AG04449 (cell line): ENCODE measurements around the gene KHNYN.

Experiments
- CTCF ChIA-PET: fragments of 350-600 bp; formaldehyde crosslinking; extraction: SDS; loops from one replicate; lab custom pipeline; 2021; ENCODE audit warnings: antibody characterized with exemption; lab: Yijun Ruan, JAX
- POLR2A ChIA-PET: fragments of 400-600, 350-600 bp; formaldehyde crosslinking; extraction: SDS; loops from one replicate; lab custom pipeline; 2020; ENCODE audit warnings: antibody characterized with exemption, inconsistent platforms; lab: Yijun Ruan, JAX
- DNase-seq: peaks from one replicate; pipeline ENCODE4 v3.0.0-alpha.2; 2010; ENCODE audit warnings: low read depth, low spot score
- H3K4me3 ChIP-seq: 2 replicates; pipeline ENCODE4 v1.5.1; 2011; ENCODE audit warnings: low read depth, mild to moderate bottlenecking, control low read depth, low read length
- TF ChIP-seq, protein P1 (sequence below): IDR thresholded peaks from one replicate; pipeline ENCODE4 v1.5.1; 2011; ENCODE audit warnings: mild to moderate bottlenecking, moderate library complexity, low read length, control low read depth, inconsistent platforms; ENCODE audit not compliant: insufficient read depth; ENCODE audit errors: missing control alignments

KHNYN gene

DNA sequence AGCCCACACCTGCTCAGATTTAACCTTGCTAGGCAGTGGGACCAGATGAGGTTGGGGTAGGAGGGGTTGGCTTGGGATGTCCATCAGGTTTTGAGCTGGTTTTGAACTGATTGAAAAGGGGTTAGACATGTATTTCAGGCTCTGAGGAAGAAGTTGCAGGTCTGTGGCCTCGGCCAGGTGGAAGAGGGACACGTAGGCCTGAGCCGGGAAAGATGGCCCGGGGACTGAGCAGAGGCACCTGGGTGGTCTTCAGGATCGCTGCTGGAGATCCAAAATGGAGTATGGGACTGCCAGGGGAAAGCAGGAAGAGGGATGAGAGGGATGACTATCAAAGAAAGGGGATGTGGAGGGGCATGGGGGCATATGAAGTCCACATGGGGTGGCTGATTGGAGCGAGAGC, 23.3 kb upstream of the KHNYN start:
- POLR2A ChIA-PET = no interaction called here

DNA sequence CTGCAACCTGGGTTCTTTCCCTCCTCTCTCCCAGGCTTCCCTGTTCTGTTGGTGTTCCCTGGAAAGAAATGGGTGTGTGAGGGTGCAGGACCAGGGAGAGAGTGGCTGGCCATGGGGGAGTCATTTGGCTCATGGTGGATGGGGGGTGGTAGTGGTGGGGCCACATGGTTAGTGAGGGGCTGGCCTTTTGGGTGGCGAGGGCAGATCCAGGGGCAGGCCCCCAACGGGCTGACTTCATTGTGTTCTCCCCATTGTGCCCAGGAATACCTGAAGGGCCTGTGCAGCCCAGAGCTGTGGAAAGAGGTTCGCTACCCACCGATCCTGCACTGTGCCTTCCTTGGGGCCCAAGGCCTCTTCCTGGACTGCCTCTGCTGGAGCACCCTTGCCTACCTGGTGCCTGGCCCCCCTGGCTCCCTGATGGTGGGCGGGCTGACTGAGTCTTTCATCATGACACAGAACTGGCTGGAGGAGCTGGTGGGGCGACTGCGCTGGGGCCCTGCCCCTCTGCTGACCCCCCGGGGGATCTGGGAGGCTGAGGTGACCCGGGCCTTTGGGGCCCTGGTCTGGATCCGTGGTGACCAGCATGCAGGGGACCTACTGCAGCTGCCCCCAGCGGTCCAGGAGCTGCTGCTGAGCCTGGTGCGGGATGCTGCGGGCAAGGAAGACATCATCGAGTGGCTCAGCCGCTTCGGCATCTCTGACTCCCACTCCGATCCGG, 22.0 kb upstream of the KHNYN start:
- TF ChIP-seq, protein P1, sequence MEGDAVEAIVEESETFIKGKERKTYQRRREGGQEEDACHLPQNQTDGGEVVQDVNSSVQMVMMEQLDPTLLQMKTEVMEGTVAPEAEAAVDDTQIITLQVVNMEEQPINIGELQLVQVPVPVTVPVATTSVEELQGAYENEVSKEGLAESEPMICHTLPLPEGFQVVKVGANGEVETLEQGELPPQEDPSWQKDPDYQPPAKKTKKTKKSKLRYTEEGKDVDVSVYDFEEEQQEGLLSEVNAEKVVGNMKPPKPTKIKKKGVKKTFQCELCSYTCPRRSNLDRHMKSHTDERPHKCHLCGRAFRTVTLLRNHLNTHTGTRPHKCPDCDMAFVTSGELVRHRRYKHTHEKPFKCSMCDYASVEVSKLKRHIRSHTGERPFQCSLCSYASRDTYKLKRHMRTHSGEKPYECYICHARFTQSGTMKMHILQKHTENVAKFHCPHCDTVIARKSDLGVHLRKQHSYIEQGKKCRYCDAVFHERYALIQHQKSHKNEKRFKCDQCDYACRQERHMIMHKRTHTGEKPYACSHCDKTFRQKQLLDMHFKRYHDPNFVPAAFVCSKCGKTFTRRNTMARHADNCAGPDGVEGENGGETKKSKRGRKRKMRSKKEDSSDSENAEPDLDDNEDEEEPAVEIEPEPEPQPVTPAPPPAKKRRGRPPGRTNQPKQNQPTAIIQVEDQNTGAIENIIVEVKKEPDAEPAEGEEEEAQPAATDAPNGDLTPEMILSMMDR = no peak
- ChIA-PET POLR2A (interaction anchor here (1.6 kb wide), 1 partner anchor 11 kb away, joined by 4 read pairs; no protein-coding TSS in a partner anchor), CTCF (interaction anchor here (1.3 to 28.4 kb wide), 5 partner anchors 9 to 100 kb away, joined by 4 to 557 read pairs (median 6); partner anchors contain the start of genes ADCY4, CBLN3, CIDEB and KHNYN)
- no peak for DNase-seq
- no peak overlapping the region for H3K4me3 ChIP-seq

More for the DNA sequence above, 23.3 kb upstream of the KHNYN start:
- CTCF ChIA-PET = interaction anchor here (1.1 to 28.4 kb wide), 7 partner anchors 18 to 98 kb away, joined by 3 to 557 read pairs (median 6); partner anchors contain the start of genes ADCY4, CBLN3, CIDEB and KHNYN
- H3K4me3 ChIP-seq = no peak overlapping the region
- no peak for DNase-seq
- TF ChIP-seq, protein P1 = no peak

DNA sequence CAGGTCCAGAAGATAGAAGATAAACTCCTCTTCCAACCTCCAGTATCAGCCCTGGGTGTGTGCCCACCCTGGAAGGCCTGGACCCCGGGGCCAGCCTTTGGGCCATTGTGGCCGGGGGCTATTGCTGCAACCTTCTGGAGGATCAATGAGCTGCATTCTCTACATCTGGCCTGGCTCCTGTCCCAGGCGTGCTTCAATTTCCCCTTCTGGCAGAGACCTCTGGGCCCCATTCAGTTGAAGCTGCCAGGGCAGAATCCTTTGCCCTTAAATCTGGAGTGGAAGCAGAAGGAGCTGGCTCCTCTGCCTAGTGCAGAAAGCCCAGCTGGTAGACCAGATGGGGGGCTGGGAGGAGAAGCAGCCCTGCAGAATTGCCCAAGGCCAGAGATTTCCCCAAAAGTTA, 21.0 kb upstream of the KHNYN start:
- CTCF ChIA-PET = interaction anchor here (0.8 to 28.4 kb wide), 7 partner anchors 9 to 80 kb away, joined by 3 to 557 read pairs (median 7); partner anchors contain the start of genes ADCY4, CBLN3, KHNYN and NYNRIN
- no peak for DNase-seq
- no peak overlapping the region for H3K4me3 ChIP-seq
- POLR2A ChIA-PET = interaction anchor here (1.0 to 1.6 kb wide), 2 partner anchors 10 to 21 kb away, joined by 4 to 5 read pairs; partner anchors contain the start of gene KHNYN
- TF ChIP-seq, protein P1 = no peak

- no peak for DNase-seq
- TF ChIP-seq, protein P1 = no peak
- H3K4me3 ChIP-seq = no peak overlapping the region
- ChIA-PET CTCF (interaction anchor here (0.8 to 28.4 kb wide), 8 partner anchors 10 to 101 kb away, joined by 3 to 557 read pairs (median 6); partner anchors contain the start of genes ADCY4, CBLN3, CIDEB and KHNYN), POLR2A (interaction anchor here (1.0 to 1.6 kb wide), 3 partner anchors 10 to 43 kb away, joined by 4 to 5 read pairs (median 5); partner anchors contain the start of gene KHNYN)
Observed at GRCh38 chr14:24409192-24409591, 20.6 kb upstream of the KHNYN start.

DNA sequence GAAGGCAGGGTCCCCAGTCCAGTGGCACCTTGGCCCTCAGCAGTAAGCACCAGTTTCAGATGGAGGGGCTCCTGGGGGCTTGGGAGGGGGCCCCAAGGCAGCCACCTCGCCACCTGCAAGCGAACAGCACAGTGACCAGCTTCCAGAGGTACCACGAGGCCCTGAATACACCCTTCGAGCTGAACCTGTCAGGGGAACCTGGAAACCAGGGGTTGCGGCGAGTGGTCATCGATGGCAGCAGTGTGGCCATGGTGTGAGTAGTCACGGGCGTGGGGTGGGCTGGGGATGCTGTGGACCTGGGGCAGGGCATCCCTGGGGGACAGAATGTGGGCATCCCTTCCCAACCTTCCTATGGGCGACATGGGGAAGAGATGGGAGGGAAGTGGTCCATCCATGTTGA, 19.8 kb upstream of the KHNYN start:
- no peak for DNase-seq
- POLR2A ChIA-PET = interaction anchor here (1.0 kb wide), 2 partner anchors 20 to 44 kb away, joined by 5 read pairs; partner anchors contain the start of gene KHNYN
- H3K4me3 ChIP-seq = no peak overlapping the region
- CTCF ChIA-PET = interaction anchor here (0.9 to 28.4 kb wide), 7 partner anchors 11 to 102 kb away, joined by 3 to 557 read pairs (median 7); partner anchors contain the start of genes ADCY4, CBLN3, CIDEB and KHNYN
- TF ChIP-seq, protein P1 = no peak
